CD4-positive, alpha-beta T cell (primary cell): ENCODE measurements around the gene EFCAB8. TPM values are rescaled to one million over a fixed set of nuclear protein-coding genes. Genes with fewer than 3 reads are reported as not detected.

Experiments used
- ATAC-seq: fragments of 200-7000 bp; cut with Tn5 transposase; one replicate; pipeline ENCODE4 v1.10.0; 2022; ENCODE audit warnings: mild to moderate bottlenecking; ENCODE audit not compliant: poor library complexity
- CTCF ChIA-PET: fragments of 350-600 bp; sonication (Branson Sonifier 250); formaldehyde crosslinking; loops from one replicate; lab custom pipeline; 2021; ENCODE audit warnings: antibody characterized with exemption, inconsistent platforms; lab: Charles Lee
- POLR2A ChIA-PET: fragments of 350-600 bp; sonication (Branson Sonifier 250); formaldehyde crosslinking; loops from one replicate; lab custom pipeline; 2021; ENCODE audit warnings: antibody characterized with exemption, inconsistent platforms; lab: Charles Lee
- DNase-seq, 14 experiments: peaks; one replicate each; pipeline ENCODE4 v3.0.0-alpha.2; 2013 to 2020; ENCODE audit warnings: mixed read lengths in 2 of 14
- H3K27ac ChIP-seq, 2 donors: one replicate each; pipeline versions ENCODE4 v1.5.1 to v1.7.0; 2013; ENCODE audit warnings: low read length in 2 of 2, low read depth in 1 of 2, mild to moderate bottlenecking in 1 of 2
- H3K27me3 ChIP-seq, 2 experiments: 1 replicate in 1 of 2; 2 replicates in 1 of 2; pipeline versions ENCODE4 v1.6.1 to v1.7.0; 2013; ENCODE audit warnings: low read length in 2 of 2, control low read depth in 1 of 2, mild to moderate bottlenecking in 1 of 2, moderate library complexity in 1 of 2; ENCODE audit not compliant: insufficient read depth in 2 of 2, control insufficient read depth in 1 of 2
- H3K36me3 ChIP-seq: one replicate; pipeline ENCODE4 v1.6.1; 2013; ENCODE audit warnings: low read length, control low read depth; ENCODE audit not compliant: insufficient read depth
- H3K4me1 ChIP-seq: one replicate; pipeline ENCODE4 v1.6.1; 2013; ENCODE audit warnings: low read length, control low read depth; ENCODE audit not compliant: insufficient read depth
- H3K4me3 ChIP-seq: one replicate; pipeline ENCODE4 v1.5.1; 2013; ENCODE audit warnings: mild to moderate bottlenecking, low read length, moderate library complexity
- H3K9me3 ChIP-seq, 2 experiments: 1 replicate in 1 of 2; 2 replicates in 1 of 2; pipeline versions ENCODE4 v1.6.1 to v1.7.0; 2013; ENCODE audit warnings: low read length in 2 of 2, mild to moderate bottlenecking in 2 of 2, control low read depth in 1 of 2, moderate library complexity in 1 of 2; ENCODE audit not compliant: control insufficient read depth in 1 of 2, insufficient read depth in 1 of 2
- H3K27ac Mint-ChIP-seq: one replicate; pipeline ENCODE4 v1.8.0; 2020; ENCODE audit warnings: mixed read lengths
- H3K27me3 Mint-ChIP-seq: one replicate; pipeline ENCODE4 v1.8.0; 2021; ENCODE audit warnings: mixed read lengths
- H3K36me3 Mint-ChIP-seq: one replicate; pipeline ENCODE4 v1.8.0; 2021; ENCODE audit warnings: low read depth, mixed read lengths
- H3K4me1 Mint-ChIP-seq: one replicate; pipeline ENCODE4 v1.8.0; 2021; ENCODE audit warnings: low read depth, mixed read lengths
- H3K4me3 Mint-ChIP-seq: one replicate; pipeline ENCODE4 v1.8.0; 2020; ENCODE audit warnings: mild to moderate bottlenecking, mixed read lengths
- H3K9me3 Mint-ChIP-seq: one replicate; pipeline ENCODE4 v1.8.0; 2020; ENCODE audit warnings: mixed read lengths
- intact Hi-C, 2 experiments: fragments of 100-400 bp; cut with DNase I in 1 of 2; cut with micrococcal nuclease in 1 of 2; formaldehyde crosslinking; loops; one replicate each; pipeline versions ENCODE4 v1.15.1 to v1.9.0; 2023 to 2025; cut with DNase I, micrococcal nuclease
- total RNA-seq, 174 experiments: library from RNA in 2 of 174; stranded (reverse) in 2 of 174; gene quantifications; one replicate each; pipeline ENCODE4 v1.2.3 and lab custom pipeline; 2021 to 2026
- TF ChIP-seq, protein P1 (sequence below): fragments of 200-600 bp; IDR thresholded peaks from one replicate; pipeline ENCODE4 v1.8.0; 2022; ENCODE audit warnings: antibody characterized with exemption, mild to moderate bottlenecking

EFCAB8 gene
- total RNA-seq, 2 experiments from 2014 or later, result 0.81 to 2.5 TPM

DNA sequence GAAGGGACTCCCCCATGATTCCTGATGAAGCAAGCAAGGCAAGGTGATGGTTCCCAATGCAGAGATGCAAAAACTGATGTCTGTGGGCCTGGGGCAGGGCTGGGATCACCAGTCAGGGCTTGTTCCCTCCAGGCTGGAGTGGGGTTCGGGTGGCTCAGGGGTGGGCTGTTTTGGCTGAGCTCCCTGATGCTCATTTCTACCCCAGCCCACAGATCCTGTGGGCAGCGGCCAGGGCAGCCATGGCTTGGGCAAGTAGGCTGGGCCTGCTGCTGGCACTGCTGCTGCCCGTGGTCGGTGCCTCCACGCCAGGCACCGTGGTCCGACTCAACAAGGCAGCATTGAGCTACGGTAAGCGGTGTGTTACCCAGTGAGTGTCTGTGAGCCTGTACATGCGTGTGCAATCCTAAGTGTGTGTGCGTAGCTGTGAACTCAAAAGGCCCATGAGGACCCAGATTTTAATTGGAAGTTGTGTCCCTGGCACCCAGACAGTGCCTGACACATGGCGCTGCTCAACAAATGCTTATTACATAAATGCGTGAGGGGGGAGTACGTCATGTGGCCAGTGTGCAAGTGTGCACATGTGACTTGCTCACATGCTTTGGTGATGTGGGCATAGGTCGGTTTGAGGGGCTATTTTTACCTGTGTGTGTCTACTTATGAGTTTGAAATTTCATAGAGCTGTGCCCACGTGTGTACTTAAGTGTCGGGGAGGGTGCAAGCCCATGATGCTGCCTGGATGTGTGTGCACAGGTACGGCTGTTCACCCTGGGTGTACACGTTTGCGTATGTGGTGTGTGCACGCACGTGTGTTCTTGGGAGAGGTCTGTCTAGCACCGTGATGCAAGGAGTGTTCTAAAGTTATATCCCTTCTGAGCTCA is 149.9 kb downstream of the EFCAB8 start:
- Histone ChIP-seq H3K27me3 (no peaks in the 10 kb centered on the region), H3K9me3 (peaks cover 0 to 13% of the 10 kb centered on the region in 2 experiments), H3K4me1 (peaks cover 18% of the 10 kb centered on the region), H3K4me3 (no peak overlapping the region), H3K36me3 (no peaks in the 10 kb centered on the region), H3K27ac (no peak overlapping the region)
- H3K36me3 Mint-ChIP-seq, result no peaks in the 10 kb centered on the region
- no peak overlapping the region for H3K27ac Mint-ChIP-seq
- H3K9me3 Mint-ChIP-seq, result peaks cover 2% of the 10 kb centered on the region
- TF ChIP-seq, protein P1, sequence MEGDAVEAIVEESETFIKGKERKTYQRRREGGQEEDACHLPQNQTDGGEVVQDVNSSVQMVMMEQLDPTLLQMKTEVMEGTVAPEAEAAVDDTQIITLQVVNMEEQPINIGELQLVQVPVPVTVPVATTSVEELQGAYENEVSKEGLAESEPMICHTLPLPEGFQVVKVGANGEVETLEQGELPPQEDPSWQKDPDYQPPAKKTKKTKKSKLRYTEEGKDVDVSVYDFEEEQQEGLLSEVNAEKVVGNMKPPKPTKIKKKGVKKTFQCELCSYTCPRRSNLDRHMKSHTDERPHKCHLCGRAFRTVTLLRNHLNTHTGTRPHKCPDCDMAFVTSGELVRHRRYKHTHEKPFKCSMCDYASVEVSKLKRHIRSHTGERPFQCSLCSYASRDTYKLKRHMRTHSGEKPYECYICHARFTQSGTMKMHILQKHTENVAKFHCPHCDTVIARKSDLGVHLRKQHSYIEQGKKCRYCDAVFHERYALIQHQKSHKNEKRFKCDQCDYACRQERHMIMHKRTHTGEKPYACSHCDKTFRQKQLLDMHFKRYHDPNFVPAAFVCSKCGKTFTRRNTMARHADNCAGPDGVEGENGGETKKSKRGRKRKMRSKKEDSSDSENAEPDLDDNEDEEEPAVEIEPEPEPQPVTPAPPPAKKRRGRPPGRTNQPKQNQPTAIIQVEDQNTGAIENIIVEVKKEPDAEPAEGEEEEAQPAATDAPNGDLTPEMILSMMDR, result no peak
- CTCF ChIA-PET, result no interaction called here
- POLR2A ChIA-PET, result no interaction called here
- intact Hi-C loops, result loop anchor here in 1 of 2 experiments (5.0 kb wide), 1 partner anchor 41 kb away; no protein-coding TSS in a partner anchor
- peaks cover 16% of the 10 kb centered on the region for H3K4me1 Mint-ChIP-seq
- H3K4me3 Mint-ChIP-seq, result no peak overlapping the region
- H3K27me3 Mint-ChIP-seq, result no peaks in the 10 kb centered on the region
- DNase-seq, result no peak
- ATAC-seq, result no peak

DNA sequence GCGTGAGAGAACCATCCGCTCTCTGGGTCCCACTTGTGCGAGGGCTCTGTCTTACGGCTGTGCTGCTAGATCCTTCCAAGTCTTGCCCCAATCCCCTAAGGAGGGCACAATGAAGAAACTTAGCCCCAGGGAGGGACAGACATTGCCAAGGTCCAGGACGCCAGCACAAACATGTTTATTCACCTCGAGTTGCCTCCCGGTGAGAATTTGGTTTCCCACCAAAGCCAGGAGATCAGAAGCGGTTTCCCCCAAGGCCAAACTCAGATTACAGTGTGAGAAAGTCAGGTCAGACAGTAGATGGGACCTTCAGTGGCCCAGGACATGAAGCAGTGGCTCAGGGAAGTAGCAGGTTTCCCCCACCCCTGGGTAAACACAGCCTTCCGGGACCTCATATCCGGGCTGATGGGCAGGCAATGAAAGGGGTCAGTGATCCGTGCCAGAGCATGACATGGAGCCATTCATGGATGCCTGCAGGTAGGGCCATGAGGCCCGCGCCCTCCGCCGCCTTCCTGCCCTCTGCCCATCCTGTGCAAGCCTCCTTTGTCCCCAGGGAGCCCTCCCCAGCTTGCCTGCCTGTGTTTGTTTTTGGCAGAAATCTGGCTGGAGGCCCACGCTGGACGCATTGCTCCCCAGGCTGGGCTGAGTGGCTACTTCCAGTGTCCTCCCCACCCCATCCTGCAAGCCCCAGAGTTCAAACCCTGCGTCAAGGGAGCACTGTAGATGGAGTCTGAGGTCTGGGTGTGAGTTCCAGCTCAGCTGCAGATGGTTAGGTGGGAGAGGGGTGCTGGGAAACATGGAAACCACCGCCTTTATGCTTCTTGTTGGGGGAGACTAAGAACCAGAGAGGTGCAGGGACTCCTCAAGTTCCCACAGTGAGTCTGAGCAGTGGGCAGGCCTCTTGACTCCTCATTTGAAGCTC is 150.8 kb downstream of the EFCAB8 start:
- intact Hi-C loops, result loop anchor here in 1 of 2 experiments (5.0 kb wide), 1 partner anchor 42 kb away; no protein-coding TSS in a partner anchor
- H3K4me3 ChIP-seq, result no peak overlapping the region
- no peak for DNase-seq
- Mint-ChIP-seq H3K27me3 (no peaks in the 10 kb centered on the region), H3K36me3 (no peaks in the 10 kb centered on the region), H3K4me3 (no peak overlapping the region), H3K4me1 (peaks cover 11% of the 10 kb centered on the region), H3K27ac (no peak overlapping the region), H3K9me3 (peaks cover 2% of the 10 kb centered on the region)
- no peak overlapping the region for H3K27ac ChIP-seq
- ChIA-PET CTCF (no interaction called here), POLR2A (no interaction called here)
- peaks cover 10% of the 10 kb centered on the region for H3K4me1 ChIP-seq
- no peak for ATAC-seq
- peaks cover 0 to 13% of the 10 kb centered on the region in 2 experiments for H3K9me3 ChIP-seq
- H3K27me3 ChIP-seq, result no peaks in the 10 kb centered on the region
- H3K36me3 ChIP-seq, result no peaks in the 10 kb centered on the region
- TF ChIP-seq, protein P1, result no peak

DNA sequence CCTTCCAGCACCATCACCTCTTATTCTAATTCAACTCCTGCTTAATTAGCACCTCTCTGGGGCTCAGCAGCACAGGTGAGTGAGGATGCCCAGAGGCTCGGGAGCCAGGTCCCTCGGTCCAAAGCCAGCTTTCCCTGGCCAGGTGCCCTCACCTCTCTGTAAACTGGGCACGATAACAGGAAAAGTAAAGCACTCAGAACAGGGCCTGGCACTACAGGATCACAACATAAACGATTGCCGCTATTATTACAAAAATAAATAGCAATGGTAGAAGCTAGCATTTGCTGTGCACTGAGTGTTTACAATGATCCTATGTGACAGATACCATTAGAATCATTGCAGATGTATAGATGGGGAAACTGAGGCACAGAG is 151.4 kb downstream of the EFCAB8 start:
- TF ChIP-seq, protein P1, result no peak
- DNase-seq, result no peak
- POLR2A ChIA-PET, result no interaction called here
- Mint-ChIP-seq H3K4me3 (no peak overlapping the region), H3K27ac (no peak overlapping the region), H3K9me3 (peaks cover 2% of the 10 kb centered on the region), H3K27me3 (no peaks in the 10 kb centered on the region), H3K36me3 (no peaks in the 10 kb centered on the region), H3K4me1 (peaks cover 5% of the 10 kb centered on the region)
- no peak for ATAC-seq
- Histone ChIP-seq H3K36me3 (no peaks in the 10 kb centered on the region), H3K9me3 (peaks cover 0 to 8% of the 10 kb centered on the region in 2 experiments), H3K4me1 (peaks cover 4% of the 10 kb centered on the region), H3K27me3 (no peaks in the 10 kb centered on the region), H3K4me3 (no peak overlapping the region), H3K27ac (no peak overlapping the region)
- CTCF ChIA-PET, result no interaction called here
- intact Hi-C loops, result no loop called here
